KOPT-K1 (cell line): Measurements from ENCODE around the gene PCDH1.
"Not testable (repeated sequence)": the region's sequence is repeated elsewhere in the genome, so short reads cannot be mapped to it uniquely, and the experiment has no call there.

ENCODE experiments used
- H3K27ac ChIP-seq: fragments of 200-600 bp; sonication (generic); 2 replicates; pipeline ENCODE4 v1.5.1; 2016; ENCODE audit warnings: antibody characterized with exemption, mild to moderate bottlenecking, low read depth, low read length; ENCODE audit not compliant: poor library complexity, severe bottlenecking
- H3K36me3 ChIP-seq: fragments of 200-600 bp; sonication (generic); 2 replicates; pipeline ENCODE4 v1.5.1; 2017; ENCODE audit warnings: antibody characterized with exemption, mild to moderate bottlenecking, low read length, moderate library complexity; ENCODE audit not compliant: insufficient read depth
- H3K9me3 ChIP-seq: fragments of 200-600 bp; sonication (generic); 2 replicates; pipeline ENCODE4 v1.5.1; 2017; ENCODE audit warnings: antibody characterized with exemption, low read length, mild to moderate bottlenecking; ENCODE audit not compliant: insufficient read depth, poor library complexity, severe bottlenecking

PCDH1 gene

GRCh38 chr5:141908796-141909195 lies 30.6 kb upstream of the PCDH1 start:
- no peaks in the 10 kb centered on the region for H3K36me3 ChIP-seq
- peaks cover 15% of the 10 kb centered on the region for H3K9me3 ChIP-seq
- no peak overlapping the region for H3K27ac ChIP-seq

- H3K36me3 ChIP-seq, result no peaks in the 10 kb centered on the region
- H3K27ac ChIP-seq, result no peak overlapping the region
- H3K9me3 ChIP-seq, result peaks cover 15% of the 10 kb centered on the region
These were observed 28.8 kb upstream of the PCDH1 start for GRCh38 chr5:141906972-141907371.

DNA sequence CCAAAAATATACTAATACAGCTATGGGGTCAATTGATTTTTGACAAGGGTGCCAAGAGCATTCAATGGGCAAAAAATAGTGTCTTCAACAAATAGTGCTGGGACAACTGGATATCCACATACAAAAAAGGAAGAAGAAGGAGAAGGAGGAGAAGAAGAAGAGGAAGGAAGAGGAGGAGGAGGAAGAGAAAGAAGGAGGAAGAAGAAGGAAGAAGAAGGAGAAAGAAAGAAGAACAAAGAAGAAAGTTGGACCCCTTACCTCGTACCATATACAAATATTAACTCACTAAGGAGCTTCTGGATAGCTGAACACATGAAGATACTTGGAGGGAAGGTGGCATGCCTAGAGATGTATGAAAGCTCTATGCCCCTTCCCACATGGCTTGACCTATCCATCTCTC lies 28.3 kb upstream of the PCDH1 start:
- Histone ChIP-seq H3K9me3 (peaks cover 15% of the 10 kb centered on the region), H3K27ac (no peak overlapping the region), H3K36me3 (no peaks in the 10 kb centered on the region)

DNA sequence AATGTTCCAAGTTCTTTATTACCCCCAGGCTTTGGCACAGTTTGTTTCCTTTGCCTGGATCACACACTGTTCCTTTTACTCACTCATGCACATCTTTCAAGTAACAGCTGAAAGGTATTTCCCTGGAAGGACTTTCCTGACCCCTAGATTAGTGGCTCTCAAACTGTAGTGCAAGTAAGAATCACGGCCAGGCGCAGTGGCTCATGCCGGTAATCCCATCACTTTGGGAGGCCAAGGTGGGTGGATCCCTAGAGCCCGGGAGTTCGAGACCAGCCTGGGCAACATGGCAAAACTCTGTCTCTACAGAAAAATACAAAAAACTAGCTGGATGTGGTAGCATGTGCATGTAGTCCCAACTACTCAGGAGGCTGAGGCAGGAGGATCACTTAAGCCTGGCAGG lies 26.3 kb upstream of the PCDH1 start:
- Histone ChIP-seq H3K9me3 (peaks cover 15% of the 10 kb centered on the region), H3K36me3 (no peaks in the 10 kb centered on the region), H3K27ac (no peak overlapping the region)

DNA sequence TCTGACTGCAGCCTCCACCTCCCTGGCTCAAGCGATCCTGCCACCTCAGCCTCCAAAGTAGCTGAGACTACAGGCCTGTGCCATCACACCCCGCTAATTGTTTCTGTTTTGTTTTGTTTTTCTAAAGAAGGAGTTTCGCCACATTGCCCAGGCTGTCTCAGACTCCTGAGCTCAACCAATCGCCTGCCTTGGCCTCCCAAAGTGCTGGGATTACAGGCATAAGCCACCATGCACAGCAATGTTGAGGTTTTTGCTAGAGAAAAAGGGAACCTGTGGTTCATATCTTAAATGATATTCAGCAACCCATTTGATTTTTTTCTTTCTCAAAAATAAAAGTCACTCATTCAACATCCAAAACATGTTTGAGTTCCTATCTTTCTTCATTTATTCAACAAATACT lies 25.1 kb upstream of the PCDH1 start:
- H3K36me3 ChIP-seq, result no peaks in the 10 kb centered on the region
- H3K27ac ChIP-seq, result no peak overlapping the region
- H3K9me3 ChIP-seq, result peaks cover 15% of the 10 kb centered on the region

DNA sequence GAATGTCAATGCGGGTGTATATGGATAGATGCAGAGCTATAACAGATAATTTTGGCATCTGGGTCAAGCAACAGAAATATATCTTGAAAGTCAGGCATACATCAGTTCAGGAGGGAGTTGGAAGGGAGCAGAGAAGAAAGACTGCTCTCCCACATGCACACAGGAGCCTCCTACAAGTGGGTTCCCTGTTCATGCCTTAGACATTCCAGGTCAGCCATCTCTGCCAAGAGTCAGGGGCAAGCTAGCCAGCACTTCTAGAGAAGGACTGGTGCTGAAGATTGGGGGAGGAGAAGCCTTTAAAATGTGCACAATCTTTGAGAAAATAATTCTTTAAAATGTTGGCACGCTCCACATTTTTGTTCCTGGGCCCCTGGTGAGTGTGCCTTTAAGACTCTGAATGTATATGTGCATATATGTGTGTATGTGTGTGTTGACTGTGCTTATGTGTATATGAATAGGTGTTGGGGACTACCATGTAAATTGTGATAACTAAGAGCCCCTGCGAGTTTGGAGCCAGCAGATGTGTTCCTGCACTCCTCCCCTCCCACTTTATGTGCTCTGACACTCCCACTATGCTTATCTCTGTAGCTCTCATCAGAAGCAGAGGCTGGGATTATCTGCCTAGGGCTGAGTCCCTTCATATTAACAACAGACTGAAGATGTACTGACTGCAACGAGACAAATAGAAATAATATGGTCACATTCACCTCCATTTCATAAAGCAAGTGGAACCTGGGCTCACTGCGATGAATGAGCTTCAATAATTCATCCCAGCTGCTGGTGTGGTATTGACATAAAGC lies 24.0 kb upstream of the PCDH1 start:
- Histone ChIP-seq H3K27ac (no peak overlapping the region), H3K9me3 (peaks cover 15% of the 10 kb centered on the region), H3K36me3 (no peaks in the 10 kb centered on the region)

- H3K9me3 ChIP-seq, result no peaks in the 10 kb centered on the region
- H3K36me3 ChIP-seq, result no peaks in the 10 kb centered on the region
- no peak overlapping the region for H3K27ac ChIP-seq
These were observed 20.3 kb upstream of the PCDH1 start for GRCh38 chr5:141898448-141899049.

DNA sequence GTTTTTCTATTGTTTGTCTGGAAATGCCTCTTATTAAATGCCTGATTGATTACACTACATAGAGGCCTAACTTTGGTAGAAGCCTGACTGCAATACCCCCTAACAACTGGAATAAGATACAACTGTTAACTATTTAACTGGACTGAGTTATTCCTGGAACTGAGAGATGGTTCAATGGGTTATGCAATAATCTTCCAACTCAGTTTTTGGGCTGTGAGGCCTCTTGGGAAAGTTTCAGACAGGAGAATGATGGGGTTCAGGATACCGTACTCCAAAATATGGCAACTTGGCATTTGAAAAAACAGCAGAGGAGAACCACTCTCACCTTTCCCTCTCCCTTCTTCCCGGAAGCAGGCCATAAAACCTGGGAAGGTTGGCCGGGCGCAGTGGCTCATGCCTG lies 19.2 kb upstream of the PCDH1 start:
- no peak overlapping the region for H3K27ac ChIP-seq
- no peaks in the 10 kb centered on the region for H3K36me3 ChIP-seq
- no peaks in the 10 kb centered on the region for H3K9me3 ChIP-seq

- H3K9me3 ChIP-seq, H3K27ac ChIP-seq, H3K36me3 ChIP-seq: not testable (repeated sequence)
These were observed 12.2 kb upstream of the PCDH1 start for GRCh38 chr5:141890429-141890828.

DNA sequence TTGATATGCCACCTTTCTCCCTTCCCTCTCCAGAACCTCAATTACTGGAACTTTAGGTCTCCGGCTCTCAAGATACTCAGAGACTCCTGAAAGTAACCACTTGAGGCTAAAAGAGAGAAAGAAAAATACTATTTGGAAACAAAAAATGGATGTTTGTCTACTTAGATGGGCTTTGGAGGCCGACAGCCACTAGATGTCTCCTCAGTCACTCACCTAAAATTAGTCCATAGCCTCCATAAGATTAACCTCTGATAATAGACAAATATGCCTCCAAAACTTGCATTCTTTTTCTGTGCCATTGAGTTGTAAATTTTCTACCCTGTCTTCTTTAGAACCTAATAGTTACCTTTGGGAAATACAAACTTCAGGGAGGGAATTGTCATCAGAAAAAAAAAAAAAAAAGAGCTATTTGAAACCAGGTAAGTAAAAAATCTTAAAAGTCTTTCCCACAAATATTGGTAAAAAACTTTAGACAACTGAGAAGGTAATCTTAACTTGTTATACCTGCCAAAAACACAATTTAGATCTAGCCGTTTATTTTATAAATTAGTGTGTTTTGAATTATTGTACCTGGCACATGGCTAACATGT lies 11.2 kb upstream of the PCDH1 start:
- no peaks in the 10 kb centered on the region for H3K9me3 ChIP-seq
- no peaks in the 10 kb centered on the region for H3K36me3 ChIP-seq
- H3K27ac ChIP-seq, result no peak overlapping the region

DNA sequence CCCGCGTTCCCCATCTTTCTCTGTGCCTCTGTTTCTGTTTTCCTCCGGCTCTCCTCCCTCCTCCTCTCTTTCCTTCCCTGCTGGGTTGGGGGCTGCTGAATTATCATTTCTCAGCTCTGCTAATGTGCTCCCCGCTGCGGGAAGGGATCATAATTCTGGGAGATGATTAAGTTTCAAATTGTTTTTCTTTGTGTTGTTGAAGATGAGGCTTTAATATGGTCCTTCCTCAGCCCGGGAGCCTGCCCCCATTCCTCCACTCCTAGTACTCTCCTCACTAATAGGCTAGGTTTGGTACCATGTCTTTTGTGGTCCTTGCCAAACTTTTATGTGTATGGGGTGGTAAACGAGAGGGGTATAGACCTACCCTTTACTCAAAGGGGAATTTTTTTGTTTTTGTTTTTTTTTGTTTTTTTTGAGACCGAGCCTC lies 5.7 kb upstream of the PCDH1 start:
- Histone ChIP-seq H3K36me3 (no peaks in the 10 kb centered on the region), H3K9me3 (no peaks in the 10 kb centered on the region), H3K27ac (no peak overlapping the region)

- Histone ChIP-seq H3K27ac (no peak overlapping the region), H3K9me3 (no peaks in the 10 kb centered on the region), H3K36me3 (no peaks in the 10 kb centered on the region)
These were observed 5.1 kb upstream of the PCDH1 start for GRCh38 chr5:141883184-141883891.

GRCh38 chr5:141882594-141883183 lies 4.5 kb upstream of the PCDH1 start:
- Histone ChIP-seq H3K27ac (no peak overlapping the region), H3K36me3 (no peaks in the 10 kb centered on the region), H3K9me3 (no peaks in the 10 kb centered on the region)

DNA sequence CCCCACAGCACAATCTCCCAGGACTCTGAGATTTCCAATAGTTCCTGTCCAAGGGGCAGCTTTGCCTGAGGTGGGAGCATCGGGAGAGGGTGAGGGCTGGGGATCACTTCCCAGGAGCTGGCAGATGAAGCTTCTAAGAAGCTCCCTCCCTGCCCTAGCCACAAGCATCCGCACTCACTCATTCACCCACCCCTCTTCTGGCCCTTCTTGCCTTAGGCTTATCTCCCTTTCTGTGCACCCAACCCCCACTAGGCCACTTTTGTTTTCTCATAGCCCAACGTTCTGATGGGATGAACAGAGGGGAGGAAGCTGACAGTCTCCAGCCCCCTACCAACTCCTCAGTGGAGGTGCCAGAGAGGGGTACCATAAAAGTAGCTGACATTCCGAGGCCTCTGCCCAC lies 3.7 kb upstream of the PCDH1 start:
- no peaks in the 10 kb centered on the region for H3K36me3 ChIP-seq
- H3K9me3 ChIP-seq, result no peaks in the 10 kb centered on the region
- H3K27ac ChIP-seq, result no peak overlapping the region
